H1 (cell line): Measurements from ENCODE around the gene RPS6KB2. TPM values are rescaled to one million over a fixed set of nuclear protein-coding genes. Genes with fewer than 3 reads are reported as not detected.

Source experiments
- CTCF ChIA-PET: fragments of 300-600 bp; sonication (Branson Sonifier 250); formaldehyde crosslinking; loops from one replicate; lab custom pipeline; 2021; ENCODE audit not compliant: partially characterized antibody; lab: Charles Lee
- POLR2A ChIA-PET: fragments of 300-600 bp; sonication (Branson Sonifier 250); formaldehyde crosslinking; loops from one replicate; lab custom pipeline; 2021; ENCODE audit warnings: inconsistent platforms; ENCODE audit not compliant: partially characterized antibody; lab: Charles Lee
- DNase-seq, 2 experiments: peaks; one replicate each; pipeline versions ENCODE4 v3.0.0 to v3.0.0-alpha.2; 2010 to 2022; ENCODE audit warnings: low spot score in 2 of 2, low read depth in 1 of 2, mixed read lengths in 1 of 2
- FAIRE-seq: peaks from 2 replicates; lab custom pipeline; 2011; peaks lifted over from hg19 to GRCh38; lab: Jason Lieb, UNC
- H2AFZ ChIP-seq: 2 replicates; pipeline ENCODE4 v1.8.1; 2012; ENCODE audit warnings: low read length, inconsistent platforms
- H2AK5ac ChIP-seq: 2 replicates; pipeline ENCODE4 v1.6.1; 2013; ENCODE audit warnings: low read depth, low read length
- H2BK120ac ChIP-seq: replicated peaks from 2 replicates; pipeline ENCODE3; 2013; ENCODE audit warnings: low read depth, low read length, inconsistent platforms
- H2BK12ac ChIP-seq: 2 replicates; pipeline ENCODE4 v1.6.1; 2013; ENCODE audit warnings: low read depth, low read length
- H2BK15ac ChIP-seq: 2 replicates; pipeline ENCODE4 v1.6.1; 2013; ENCODE audit warnings: low read length
- H2BK20ac ChIP-seq: 2 replicates; pipeline ENCODE4 v1.6.1; 2013; ENCODE audit warnings: low read length
- H2BK5ac ChIP-seq: 2 replicates; pipeline ENCODE4 v1.6.1; 2013; ENCODE audit warnings: low read depth, low read length
- H3K14ac ChIP-seq: 2 replicates; pipeline ENCODE4 v1.6.1; 2013; ENCODE audit warnings: inconsistent platforms; ENCODE audit not compliant: insufficient read length
- H3K18ac ChIP-seq: 2 replicates; pipeline ENCODE4 v1.6.1; 2013; ENCODE audit warnings: low read length; ENCODE audit errors: extremely low read depth
- H3K23ac ChIP-seq: 2 replicates; pipeline ENCODE4 v1.6.1; 2013; ENCODE audit warnings: inconsistent platforms; ENCODE audit not compliant: insufficient read length
- H3K23me2 ChIP-seq: 2 replicates; pipeline ENCODE4 v1.6.1; 2013; ENCODE audit warnings: low read depth, low read length
- H3K27ac ChIP-seq: 2 replicates; pipeline ENCODE4 v1.6.1; 2011; ENCODE audit warnings: low read depth, low read length, inconsistent platforms
- H3K27me3 ChIP-seq, 4 experiments: replicated peaks in 1 of 4; 1 replicate in 1 of 4; 2 replicates in 3 of 4; pipeline versions ENCODE4 v1.6.1 to v1.8.1; 2011 to 2013; ENCODE audit warnings: low read length in 3 of 4, mild to moderate bottlenecking in 3 of 4, inconsistent platforms in 2 of 4, mixed read lengths in 2 of 4, moderate library complexity in 1 of 4; ENCODE audit not compliant: control insufficient read depth in 3 of 4, insufficient read depth in 3 of 4; ENCODE audit errors: extremely low read depth in 1 of 4
- H3K36me3 ChIP-seq, 4 experiments: 2 replicates each; pipeline versions ENCODE4 v1.6.1 to v1.8.1; 2011 to 2013; ENCODE audit warnings: mild to moderate bottlenecking in 4 of 4, low read length in 3 of 4, moderate library complexity in 2 of 4, control low read depth in 1 of 4, inconsistent platforms in 1 of 4; ENCODE audit not compliant: insufficient read depth in 4 of 4, control insufficient read depth in 2 of 4
- H3K4ac ChIP-seq: replicated peaks from 2 replicates; pipeline ENCODE3; 2013; ENCODE audit warnings: low read length, low read depth, mixed read lengths, inconsistent platforms; ENCODE audit not compliant: insufficient read length
- H3K4me1 ChIP-seq, 4 experiments: replicated peaks in 1 of 4; 1 replicate in 1 of 4; 2 replicates in 3 of 4; pipeline versions ENCODE4 v1.6.1 to v1.8.1; 2011 to 2013; ENCODE audit warnings: low read length in 3 of 4, inconsistent platforms in 2 of 4, mixed read lengths in 1 of 4; ENCODE audit not compliant: insufficient read depth in 4 of 4, control insufficient read depth in 3 of 4
- H3K4me2 ChIP-seq, 2 experiments: 2 replicates each; pipeline versions ENCODE4 v1.6.1 to v1.8.1; 2011 to 2013; ENCODE audit warnings: low read depth in 2 of 2, low read length in 2 of 2, control low read depth in 1 of 2, inconsistent platforms in 1 of 2, mild to moderate bottlenecking in 1 of 2; ENCODE audit not compliant: insufficient read depth in 1 of 2
- H3K4me3 ChIP-seq, 4 experiments: fragments of 200-600, 300-600 bp in 1 of 4; sonication (generic), shearing (Covaris generic), sonication (Bioruptor Twin) in 1 of 4; 2 replicates each; pipeline versions ENCODE4 v1.5.1 to v1.8.1; 2011 to 2016; ENCODE audit warnings: low read length in 4 of 4, low read depth in 3 of 4, control low read depth in 2 of 4, inconsistent platforms in 2 of 4, mild to moderate bottlenecking in 2 of 4, mixed read lengths in 1 of 4, moderate library complexity in 1 of 4; ENCODE audit not compliant: insufficient read depth in 2 of 4; ENCODE audit errors: extremely low read depth in 1 of 4
- H3K56ac ChIP-seq: replicated peaks from 2 replicates; pipeline ENCODE3; 2013; ENCODE audit warnings: low read depth, mild to moderate bottlenecking, mixed read lengths, low read length, inconsistent platforms; ENCODE audit not compliant: insufficient read length
- H3K79me1 ChIP-seq: 2 replicates; pipeline ENCODE4 v1.6.1; 2013; ENCODE audit warnings: low read depth, low read length, control low read depth
- H3K79me2 ChIP-seq, 2 experiments: 2 replicates each; pipeline versions ENCODE4 v1.6.1 to v1.8.1; 2012 to 2013; ENCODE audit warnings: low read length in 2 of 2, mild to moderate bottlenecking in 2 of 2, inconsistent platforms in 1 of 2; ENCODE audit not compliant: insufficient read depth in 2 of 2, control insufficient read depth in 1 of 2
- H3K9ac ChIP-seq, 4 experiments: replicated peaks in 1 of 4; 1 replicate in 1 of 4; 2 replicates in 3 of 4; pipeline versions ENCODE4 v1.6.1 to v1.8.1; 2011 to 2013; ENCODE audit warnings: low read depth in 3 of 4, low read length in 3 of 4, control low read depth in 2 of 4, mild to moderate bottlenecking in 2 of 4, moderate library complexity in 2 of 4, inconsistent platforms in 1 of 4; ENCODE audit errors: extremely low read depth in 1 of 4
- H3K9me3 ChIP-seq, 2 experiments: 2 replicates each; pipeline versions ENCODE4 v1.6.1 to v1.8.1; 2012 to 2013; ENCODE audit warnings: mild to moderate bottlenecking in 2 of 2, moderate library complexity in 2 of 2, control low read depth in 1 of 2, inconsistent platforms in 1 of 2, low read depth in 1 of 2, low read length in 1 of 2, mixed read lengths in 1 of 2; ENCODE audit not compliant: insufficient read depth in 2 of 2
- H4K20me1 ChIP-seq, 2 experiments: replicated peaks in 1 of 2; 2 replicates each; pipeline versions ENCODE3 to v1.8.1; 2011 to 2013; ENCODE audit warnings: inconsistent platforms in 2 of 2, low read length in 2 of 2, mild to moderate bottlenecking in 1 of 2; ENCODE audit not compliant: insufficient read depth in 2 of 2, control insufficient read depth in 1 of 2
- H4K5ac ChIP-seq: 2 replicates; pipeline ENCODE4 v1.6.1; 2013; ENCODE audit warnings: low read length, low read depth, mixed read lengths, inconsistent platforms; ENCODE audit not compliant: insufficient read length
- H4K8ac ChIP-seq: 2 replicates; pipeline ENCODE4 v1.8.0; 2013; ENCODE audit warnings: mild to moderate bottlenecking, moderate library complexity, low read length, inconsistent platforms; ENCODE audit not compliant: insufficient read depth; ENCODE audit errors: extremely low read depth
- H4K91ac ChIP-seq: replicated peaks from 2 replicates; pipeline ENCODE3; 2013; ENCODE audit warnings: low read length, mixed read lengths, inconsistent platforms; ENCODE audit not compliant: insufficient read length
- CBX8 ChIP-seq: fragments of 300-800, 300-1000 bp; sonication (generic); IDR thresholded peaks from 2 replicates; pipeline ENCODE4 v1.7.1; 2016; ENCODE audit warnings: low read depth, low read length, borderline replicate concordance
- CREB1 ChIP-seq: IDR thresholded peaks from 2 replicates; pipeline ENCODE4 v1.6.1; 2012; ENCODE audit warnings: inconsistent platforms
- EZH2 ChIP-seq: fragments of 200-600 bp; sonication (generic); IDR thresholded peaks from 2 replicates; pipeline ENCODE4 v1.7.1; 2012; ENCODE audit warnings: low read depth, mild to moderate bottlenecking, moderate library complexity, low read length, inconsistent platforms; ENCODE audit not compliant: severe bottlenecking
- MAX ChIP-seq: IDR thresholded peaks from 2 replicates; pipeline ENCODE4 v1.6.1; 2012; ENCODE audit warnings: inconsistent platforms
- RXRA ChIP-seq: IDR thresholded peaks from 2 replicates; pipeline ENCODE4 v1.6.1; 2011; ENCODE audit warnings: low read depth, mild to moderate bottlenecking, low read length, moderate library complexity; ENCODE audit not compliant: insufficient read depth
- SIRT6 ChIP-seq: IDR thresholded peaks from one replicate; pipeline ENCODE4 v1.7.1; 2012; ENCODE audit warnings: low read length, inconsistent platforms
- SRF ChIP-seq: IDR thresholded peaks from 2 replicates; pipeline ENCODE4 v1.6.1; 2011; ENCODE audit warnings: mild to moderate bottlenecking, low read depth, low read length, moderate library complexity
- TAF1 ChIP-seq: IDR thresholded peaks from 2 replicates; pipeline ENCODE4 v1.6.1; 2011; ENCODE audit warnings: mild to moderate bottlenecking, low read depth, low read length
- YY1 ChIP-seq: IDR thresholded peaks from 2 replicates; pipeline ENCODE4 v1.6.1; 2011; ENCODE audit warnings: low read depth, mild to moderate bottlenecking, low read length
- WGBS, 2 experiments: shearing (Covaris generic) in 1 of 2; methylation state at CpG; one replicate each; pipeline versions ENCODE4 v1.1.6 to v1.1.7; 2013 to 2015; ENCODE audit warnings: low lambda C conversion rate in 2 of 2, mixed read lengths in 2 of 2, inconsistent platforms in 1 of 2, low coverage in 1 of 2, missing lambda C conversion rate in 1 of 2; ENCODE audit not compliant: insufficient replicate concordance in 2 of 2, insufficient coverage in 1 of 2, insufficient read length in 1 of 2; ENCODE audit errors: extremely low coverage in 1 of 2, missing lambda C conversion rate in 1 of 2; 5-methylcytosine and 5-hydroxymethylcytosine counted together
- polyA plus RNA-seq, 7 experiments: library from polyadenylated mRNA; depleted of rRNA in 3 of 7; stranded (reverse) in 5 of 7; unstranded in 2 of 7; fragments of >200 nt in 5 of 7; fragments of 200-250 nt in 2 of 7; gene quantifications; 1 replicate in 5 of 7; 2 replicates in 1 of 7; 4 replicates in 1 of 7; pipeline versions ENCODE4 v1.2.1 to v1.2.3, GENCODE V29; 2011 to 2013; ENCODE audit warnings: missing spikeins in 2 of 7, mixed read lengths in 2 of 7
- total RNA-seq: library from RNA; stranded (reverse); fragmentation: NEBNext Ultra II Directional; extraction: Animal tissue kit (Norgen Biotek cat#: 25700); gene quantifications from 2 replicates; pipeline ENCODE4 v1.2.1, GENCODE V29; 2021
- TF ChIP-seq, protein P1 (sequence below): IDR thresholded peaks from 2 replicates; pipeline ENCODE4 v1.6.1; 2012; ENCODE audit warnings: low read length, inconsistent platforms

RPS6KB2 gene
- total and polyA plus RNA-seq, 2 of the 8 experiments (the other 6 are each of a cell fraction or from before 2014, with no cell fraction given) = 41.0 to 47.1 TPM

DNA sequence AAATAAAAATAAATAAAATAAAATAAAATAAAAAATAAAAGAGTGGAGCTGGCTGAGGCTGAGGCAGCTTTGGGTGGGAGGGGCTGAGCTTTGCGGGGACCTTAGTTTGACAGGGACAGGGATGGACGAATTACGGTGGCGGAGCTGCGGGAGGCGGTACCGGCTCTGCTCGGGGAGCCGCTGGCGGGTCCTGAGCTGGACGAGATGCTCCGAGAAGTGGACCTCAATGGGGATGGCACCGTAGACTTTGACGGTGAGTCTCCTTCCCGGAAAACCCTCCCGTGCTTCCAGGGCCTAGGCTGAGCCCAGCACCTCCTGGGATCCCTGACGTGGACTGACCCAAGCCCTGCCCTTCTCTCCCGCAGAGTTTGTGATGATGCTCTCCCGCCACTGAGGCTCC lies 30.0 kb downstream of the RPS6KB2 start:
- Histone ChIP-seq H2AFZ (no peak overlapping the region), H2BK15ac (no peak overlapping the region), H4K91ac (no peak overlapping the region), H2BK5ac (no peak overlapping the region), H3K14ac (no peak overlapping the region), H3K79me2 (no peaks in the 10 kb centered on the region), H3K56ac (no peak overlapping the region), H3K27me3 (no peaks in the 10 kb centered on the region), H3K18ac (no peak overlapping the region), H2AK5ac (no peak overlapping the region), H3K4ac (no peak overlapping the region), H4K8ac (no peak overlapping the region), H2BK120ac (no peak overlapping the region), H2BK20ac (no peak overlapping the region), H3K9ac (no peak overlapping the region; a peak in 1 of 7 replicates), H3K4me1 (no peaks in the 10 kb centered on the region), H3K23ac (no peak overlapping the region), H3K23me2 (no peaks in the 10 kb centered on the region), H3K4me2 (no peak overlapping the region), H3K79me1 (no peaks in the 10 kb centered on the region), H3K27ac (no peak overlapping the region), H2BK12ac (no peak overlapping the region), H3K9me3 (no peaks in the 10 kb centered on the region), H3K4me3 (no peak overlapping the region), H4K20me1 (no peaks in the 10 kb centered on the region), H3K36me3 (no peaks in the 10 kb centered on the region), H4K5ac (no peak overlapping the region)
- CTCF ChIA-PET = interaction anchor here (0.6 kb wide), 1 partner anchor 26 kb away, joined by 3 read pairs; no protein-coding TSS in a partner anchor
- POLR2A ChIA-PET = interaction anchor here (0.7 to 4.3 kb wide), 5 partner anchors 9 to 88 kb away, joined by 3 to 27 read pairs (median 4); partner anchors contain the start of genes PTPRCAP and TMEM134
- TF ChIP-seq CREB1 (no peak), EZH2 (no peak), CBX8 (no peak), RXRA (no peak), YY1 (no peak), SRF (no peak), SIRT6 (no peak), TAF1 (no peak), MAX (no peak)
- TF ChIP-seq, protein P1, sequence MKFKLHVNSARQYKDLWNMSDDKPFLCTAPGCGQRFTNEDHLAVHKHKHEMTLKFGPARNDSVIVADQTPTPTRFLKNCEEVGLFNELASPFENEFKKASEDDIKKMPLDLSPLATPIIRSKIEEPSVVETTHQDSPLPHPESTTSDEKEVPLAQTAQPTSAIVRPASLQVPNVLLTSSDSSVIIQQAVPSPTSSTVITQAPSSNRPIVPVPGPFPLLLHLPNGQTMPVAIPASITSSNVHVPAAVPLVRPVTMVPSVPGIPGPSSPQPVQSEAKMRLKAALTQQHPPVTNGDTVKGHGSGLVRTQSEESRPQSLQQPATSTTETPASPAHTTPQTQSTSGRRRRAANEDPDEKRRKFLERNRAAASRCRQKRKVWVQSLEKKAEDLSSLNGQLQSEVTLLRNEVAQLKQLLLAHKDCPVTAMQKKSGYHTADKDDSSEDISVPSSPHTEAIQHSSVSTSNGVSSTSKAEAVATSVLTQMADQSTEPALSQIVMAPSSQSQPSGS = no peak
- no peak for DNase-seq
- WGBS, 2 experiments = 94% methylated on average over 15 of the region's 19 CpGs; no CpG with 5 or more reads in 1 of the 2 experiments
- FAIRE-seq = no peak
